Measurements from ENCODE around the gene SYTL2. TPM values are rescaled to one million over a fixed set of nuclear protein-coding genes. Genes with fewer than 3 reads are reported as not detected.

SYTL2 gene
- total and polyA plus RNA-seq, 4 donors = 2.6 to 27.4 (median 4.4) TPM

DNA sequence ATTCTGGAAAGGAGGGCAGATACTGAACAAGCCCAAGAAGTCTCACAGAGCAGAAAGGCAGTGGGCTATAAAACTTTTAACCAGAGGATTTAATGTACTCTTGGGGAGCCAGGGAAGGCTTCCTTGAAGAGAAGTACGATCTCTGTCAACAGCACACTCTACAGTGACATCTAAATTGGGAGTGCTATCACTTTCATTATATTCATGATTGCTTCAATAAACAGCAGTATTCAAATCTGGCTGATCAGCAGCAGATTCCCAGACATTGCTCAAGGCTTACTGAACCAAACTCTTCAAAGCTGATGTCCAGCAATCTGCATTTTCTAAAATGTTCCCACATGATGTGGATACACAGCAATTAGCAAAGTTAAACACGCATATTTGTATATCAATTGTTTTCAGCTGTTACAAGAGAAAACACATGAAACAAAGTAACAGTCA is 44.2 kb downstream of the SYTL2 start:
- H3K9ac ChIP-seq (ENCODE audit: low read depth in 1 of 2, low read length in 2 of 2) = no peak overlapping the region
- no peaks in the 10 kb centered on the region for H3K27me3 ChIP-seq (ENCODE audit: control insufficient read depth in 4 of 4, insufficient read depth in 4 of 4, low read length in 3 of 4)
- no peak overlapping the region for H3K4me3 ChIP-seq (ENCODE audit: low read depth in 1 of 3, low read length in 3 of 3)
- DNase-seq (ENCODE audit: low spot score) = no peak
- no peak for TF ChIP-seq HNF4A (conservative IDR thresholded peaks at IDR 0.05)
- TF ChIP-seq NR2F2 (IDR thresholded peaks at IDR 0.05) = no peak
- no peak for TF ChIP-seq GABPA (IDR thresholded peaks at IDR 0.05 in 1 of 2, conservative IDR thresholded peaks at IDR 0.05 in 1 of 2)
- TF ChIP-seq JUND (IDR thresholded peaks at IDR 0.05) = no peak
- TF ChIP-seq YY1 (IDR thresholded peaks at IDR 0.05) = no peak
- TF ChIP-seq TAF1 (conservative IDR thresholded peaks at IDR 0.05) = no peak
- TF ChIP-seq REST (IDR thresholded peaks at IDR 0.05) = no peak
- no peak for TF ChIP-seq FOXA1 (IDR thresholded peaks at IDR 0.05)
- no peak for TF ChIP-seq MAX (IDR thresholded peaks at IDR 0.05)
- TF ChIP-seq RXRA (IDR thresholded peaks at IDR 0.05) = no peak
- no peak for TF ChIP-seq FOXA2 (IDR thresholded peaks at IDR 0.05)
- TF ChIP-seq, protein P1, sequence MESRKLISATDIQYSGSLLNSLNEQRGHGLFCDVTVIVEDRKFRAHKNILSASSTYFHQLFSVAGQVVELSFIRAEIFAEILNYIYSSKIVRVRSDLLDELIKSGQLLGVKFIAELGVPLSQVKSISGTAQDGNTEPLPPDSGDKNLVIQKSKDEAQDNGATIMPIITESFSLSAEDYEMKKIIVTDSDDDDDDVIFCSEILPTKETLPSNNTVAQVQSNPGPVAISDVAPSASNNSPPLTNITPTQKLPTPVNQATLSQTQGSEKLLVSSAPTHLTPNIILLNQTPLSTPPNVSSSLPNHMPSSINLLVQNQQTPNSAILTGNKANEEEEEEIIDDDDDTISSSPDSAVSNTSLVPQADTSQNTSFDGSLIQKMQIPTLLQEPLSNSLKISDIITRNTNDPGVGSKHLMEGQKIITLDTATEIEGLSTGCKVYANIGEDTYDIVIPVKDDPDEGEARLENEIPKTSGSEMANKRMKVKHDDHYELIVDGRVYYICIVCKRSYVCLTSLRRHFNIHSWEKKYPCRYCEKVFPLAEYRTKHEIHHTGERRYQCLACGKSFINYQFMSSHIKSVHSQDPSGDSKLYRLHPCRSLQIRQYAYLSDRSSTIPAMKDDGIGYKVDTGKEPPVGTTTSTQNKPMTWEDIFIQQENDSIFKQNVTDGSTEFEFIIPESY (IDR thresholded peaks at IDR 0.05) = no peak
- TF ChIP-seq, protein P2, sequence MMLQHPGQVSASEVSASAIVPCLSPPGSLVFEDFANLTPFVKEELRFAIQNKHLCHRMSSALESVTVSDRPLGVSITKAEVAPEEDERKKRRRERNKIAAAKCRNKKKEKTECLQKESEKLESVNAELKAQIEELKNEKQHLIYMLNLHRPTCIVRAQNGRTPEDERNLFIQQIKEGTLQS (IDR thresholded peaks at IDR 0.05) = no peak
- no peak for TF ChIP-seq EGR1 (IDR thresholded peaks at IDR 0.05; ENCODE audit: low read depth in 2 of 2)
- no peaks in the 10 kb centered on the region for H3K36me3 ChIP-seq (ENCODE audit: control insufficient read depth in 4 of 4, insufficient read depth in 3 of 4, low read depth in 1 of 4, low read length in 3 of 4)
- WGBS = 72% methylated on average over 2 of the region's 2 CpGs
- no peaks in the 10 kb centered on the region for H3K4me1 ChIP-seq (ENCODE audit: control insufficient read depth in 4 of 4, insufficient read depth in 4 of 4, low read length in 3 of 4)
- no peak overlapping the region for H3K27ac ChIP-seq (ENCODE audit: low read depth in 1 of 2, low read length in 2 of 2)
- no peaks in the 10 kb centered on the region for H3K9me3 ChIP-seq (ENCODE audit: control insufficient read depth in 4 of 4, low read length in 3 of 4)

DNA sequence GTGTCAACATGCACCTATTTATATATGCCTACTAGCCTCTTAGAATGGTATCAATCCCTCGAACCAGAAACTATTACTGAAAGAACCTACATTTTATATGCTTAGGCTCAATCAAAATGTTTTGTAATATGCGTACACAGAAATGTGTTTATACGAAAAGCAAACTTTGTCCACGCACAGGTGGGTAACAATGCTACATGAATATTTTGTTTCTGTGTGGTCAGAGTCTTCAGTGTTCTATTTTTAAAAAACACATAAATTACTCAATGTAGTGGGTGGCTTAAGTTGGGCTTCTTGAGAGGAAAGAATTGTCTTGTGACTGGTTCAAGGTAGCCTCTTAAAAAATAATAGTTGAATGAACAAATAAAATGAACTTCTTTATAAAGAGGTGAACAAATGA is 46.1 kb downstream of the SYTL2 start:
- DNase-seq (ENCODE audit: low spot score) = no peak
- Histone ChIP-seq H3K9me3 (ENCODE audit: control insufficient read depth in 4 of 4, low read length in 3 of 4) (no peaks in the 10 kb centered on the region), H3K27ac (ENCODE audit: low read depth in 1 of 2, low read length in 2 of 2) (no peak overlapping the region), H3K27me3 (ENCODE audit: control insufficient read depth in 4 of 4, insufficient read depth in 4 of 4, low read length in 3 of 4) (no peaks in the 10 kb centered on the region), H3K4me1 (ENCODE audit: control insufficient read depth in 4 of 4, insufficient read depth in 4 of 4, low read length in 3 of 4) (no peaks in the 10 kb centered on the region), H3K36me3 (ENCODE audit: control insufficient read depth in 4 of 4, insufficient read depth in 3 of 4, low read depth in 1 of 4, low read length in 3 of 4) (no peaks in the 10 kb centered on the region), H3K9ac (ENCODE audit: low read depth in 1 of 2, low read length in 2 of 2) (no peak overlapping the region), H3K4me3 (ENCODE audit: low read depth in 1 of 3, low read length in 3 of 3) (no peak overlapping the region)
- 81% methylated on average over 4 of the region's 4 CpGs for WGBS
- TF ChIP-seq GABPA (IDR thresholded peaks at IDR 0.05 in 1 of 2, conservative IDR thresholded peaks at IDR 0.05 in 1 of 2) = no peak
- TF ChIP-seq HNF4A (conservative IDR thresholded peaks at IDR 0.05) = no peak
- no peak for TF ChIP-seq RXRA (IDR thresholded peaks at IDR 0.05)
- TF ChIP-seq, protein P3, sequence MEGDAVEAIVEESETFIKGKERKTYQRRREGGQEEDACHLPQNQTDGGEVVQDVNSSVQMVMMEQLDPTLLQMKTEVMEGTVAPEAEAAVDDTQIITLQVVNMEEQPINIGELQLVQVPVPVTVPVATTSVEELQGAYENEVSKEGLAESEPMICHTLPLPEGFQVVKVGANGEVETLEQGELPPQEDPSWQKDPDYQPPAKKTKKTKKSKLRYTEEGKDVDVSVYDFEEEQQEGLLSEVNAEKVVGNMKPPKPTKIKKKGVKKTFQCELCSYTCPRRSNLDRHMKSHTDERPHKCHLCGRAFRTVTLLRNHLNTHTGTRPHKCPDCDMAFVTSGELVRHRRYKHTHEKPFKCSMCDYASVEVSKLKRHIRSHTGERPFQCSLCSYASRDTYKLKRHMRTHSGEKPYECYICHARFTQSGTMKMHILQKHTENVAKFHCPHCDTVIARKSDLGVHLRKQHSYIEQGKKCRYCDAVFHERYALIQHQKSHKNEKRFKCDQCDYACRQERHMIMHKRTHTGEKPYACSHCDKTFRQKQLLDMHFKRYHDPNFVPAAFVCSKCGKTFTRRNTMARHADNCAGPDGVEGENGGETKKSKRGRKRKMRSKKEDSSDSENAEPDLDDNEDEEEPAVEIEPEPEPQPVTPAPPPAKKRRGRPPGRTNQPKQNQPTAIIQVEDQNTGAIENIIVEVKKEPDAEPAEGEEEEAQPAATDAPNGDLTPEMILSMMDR (IDR thresholded peaks at IDR 0.05; ENCODE audit: low read depth, low read length, missing input control) = no peak
- TF ChIP-seq RAD21 (IDR thresholded peaks at IDR 0.05) = no peak
- no peak for TF ChIP-seq FOXA1 (IDR thresholded peaks at IDR 0.05)
- TF ChIP-seq SP1 (IDR thresholded peaks at IDR 0.05) = no peak
- no peak for TF ChIP-seq FOXA2 (IDR thresholded peaks at IDR 0.05)
- TF ChIP-seq NR2F2 (IDR thresholded peaks at IDR 0.05) = no peak
- TF ChIP-seq TAF1 (conservative IDR thresholded peaks at IDR 0.05) = no peak
- TF ChIP-seq EGR1 (IDR thresholded peaks at IDR 0.05; ENCODE audit: low read depth in 2 of 2) = no peak
- no peak for TF ChIP-seq HNF4G (IDR thresholded peaks at IDR 0.05)

Measured in liver (tissue), 9 donors.